GM12878 (cell line): ENCODE measurements around the gene TRIM26. TPM values are rescaled to one million over a fixed set of nuclear protein-coding genes. Genes with fewer than 3 reads are reported as not detected.

Source experiments
- ATAC-seq: fragments of 200-7000 bp; cut with Tn5 transposase; 3 replicates; pipeline ENCODE4 v1.9.1; 2020; ENCODE audit warnings: mild to moderate bottlenecking, moderate library complexity
- BruUV-seq: library from RNA; stranded (reverse); fragments of 400-500 nt; replicated peaks from 2 replicates; lab custom pipeline; 2021; lab: Mats Ljungman, UMichigan
- CTCF ChIA-PET: fragments of 300-600 bp; sonication (Branson Sonifier 250); formaldehyde crosslinking; extraction: SDS; loops from one replicate; lab custom pipeline; 2021; ENCODE audit warnings: inconsistent platforms; lab: Yijun Ruan, JAX
- POLR2A ChIA-PET: fragments of 350-600 bp; formaldehyde crosslinking; extraction: SDS; loops from one replicate; lab custom pipeline; 2021; ENCODE audit warnings: inconsistent platforms; lab: Charles Lee
- RAD21 ChIA-PET: fragments of 300-600 bp; sonication (Branson Sonifier 250); formaldehyde crosslinking; loops from one replicate; lab custom pipeline; 2023; ENCODE audit warnings: antibody characterized with exemption; ENCODE audit not compliant: unreplicated experiment; lab: Charles Lee
- SMC1A ChIA-PET: fragments of 300-600 bp; sonication (Branson Sonifier 250); formaldehyde crosslinking; loops from one replicate; lab custom pipeline; 2023; ENCODE audit not compliant: unreplicated experiment, uncharacterized antibody; lab: Charles Lee
- DNase-seq: peaks from one replicate; pipeline ENCODE4 v3.0.0-alpha.2; 2011; ENCODE audit warnings: low read depth, low spot score
- FAIRE-seq: peaks from 3 replicates; lab custom pipeline; 2011; peaks lifted over from hg19 to GRCh38; lab: Jason Lieb, UNC
- H2AFZ ChIP-seq: 2 replicates; pipeline ENCODE4 v1.6.0; 2011; ENCODE audit warnings: low read depth, low read length, control low read depth; ENCODE audit not compliant: control insufficient read depth
- H3K27ac ChIP-seq: 2 replicates; pipeline ENCODE4 v1.5.1; 2011; ENCODE audit warnings: control low read depth; ENCODE audit not compliant: control insufficient read depth, insufficient read depth
- H3K27me3 ChIP-seq, 2 experiments: replicated peaks in 1 of 2; 2 replicates each; pipeline versions ENCODE4 v1.6.0 to v1.6.1; 2011; ENCODE audit warnings: low read length in 1 of 2; ENCODE audit not compliant: control insufficient read depth in 2 of 2, insufficient read depth in 2 of 2
- H3K36me3 ChIP-seq, 2 experiments: 2 replicates each; pipeline ENCODE4 v1.5.1; 2011; ENCODE audit warnings: low read length in 1 of 2; ENCODE audit not compliant: control insufficient read depth in 2 of 2, insufficient read depth in 2 of 2
- H3K4me1 ChIP-seq: 2 replicates; pipeline ENCODE4 v1.6.1; 2011; ENCODE audit warnings: mild to moderate bottlenecking, low read length, moderate library complexity, mixed read lengths; ENCODE audit not compliant: control insufficient read depth, insufficient read depth
- H3K4me2 ChIP-seq: 2 replicates; pipeline ENCODE4 v1.6.0; 2011; ENCODE audit warnings: control low read depth; ENCODE audit not compliant: control insufficient read depth, insufficient read depth
- H3K4me3 ChIP-seq: fragments of 200-600 bp; sonication (generic); 2 replicates; pipeline ENCODE4 v1.5.1; 2016
- H3K79me2 ChIP-seq: 2 replicates; pipeline ENCODE4 v1.6.0; 2011; ENCODE audit warnings: low read length; ENCODE audit not compliant: control insufficient read depth, insufficient read depth
- H3K9ac ChIP-seq: 2 replicates; pipeline ENCODE4 v1.8.0; 2011; ENCODE audit warnings: low read length, control low read depth, mixed read lengths; ENCODE audit not compliant: control insufficient read depth, insufficient read depth
- H3K9me3 ChIP-seq: replicated peaks from 3 replicates; pipeline ENCODE4 v1.5.1; 2011; ENCODE audit warnings: mild to moderate bottlenecking, low read length; ENCODE audit not compliant: control insufficient read depth, insufficient read depth
- H4K20me1 ChIP-seq: 2 replicates; pipeline ENCODE4 v1.6.0; 2011; ENCODE audit not compliant: control insufficient read depth, insufficient read depth
- CHD1 ChIP-seq: IDR thresholded peaks from 2 replicates; pipeline ENCODE4 v1.6.1; 2012; ENCODE audit warnings: low read depth, low read length, improper control_type of control experiment
- CREM ChIP-seq: IDR thresholded peaks from 2 replicates; pipeline ENCODE4 v1.6.1; 2014; ENCODE audit warnings: antibody characterized with exemption, low read depth
- GATAD2B ChIP-seq: fragments of 450-650 bp; conservative IDR thresholded peaks from 2 replicates; pipeline ENCODE4 v1.6.1; 2017; ENCODE audit warnings: low read depth, mild to moderate bottlenecking, moderate library complexity
- HDGF ChIP-seq: fragments of 450-650 bp; IDR thresholded peaks from 2 replicates; pipeline ENCODE4 v1.6.1; 2016; ENCODE audit warnings: antibody characterized with exemption
- IKZF2 ChIP-seq, 2 experiments: fragments of 450-650 bp; IDR thresholded peaks; 2 replicates each; pipeline ENCODE4 v1.6.1; 2017; ENCODE audit warnings: mild to moderate bottlenecking in 2 of 2, moderate library complexity in 2 of 2
- MAX ChIP-seq: IDR thresholded peaks from 2 replicates; pipeline ENCODE4 v1.6.1; 2012; ENCODE audit warnings: low read depth, low read length, improper control_type of control experiment
- NR2C1 ChIP-seq: fragments of 450-650 bp; IDR thresholded peaks from 2 replicates; pipeline ENCODE4 v1.6.1; 2017; ENCODE audit warnings: antibody characterized with exemption, mild to moderate bottlenecking, moderate library complexity
- POLR2A ChIP-seq: IDR thresholded peaks from 2 replicates; pipeline ENCODE4 v1.6.1; 2011; ENCODE audit warnings: low read depth, mild to moderate bottlenecking, low read length
- SP1 ChIP-seq: IDR thresholded peaks from one replicate; pipeline ENCODE4 v1.6.1; 2011; ENCODE audit warnings: low read depth, low read length
- TCF3 ChIP-seq: IDR thresholded peaks from 2 replicates; pipeline ENCODE4 v1.6.1; 2012; ENCODE audit warnings: low read depth, mild to moderate bottlenecking, low read length, borderline replicate concordance; ENCODE audit not compliant: insufficient read depth
- WGBS: methylation state at CpG from one replicate; pipeline ENCODE4 v1.1.6; 2016; ENCODE audit warnings: low lambda C conversion rate; ENCODE audit not compliant: insufficient replicate concordance, insufficient coverage; ENCODE audit errors: missing lambda C conversion rate; 5-methylcytosine and 5-hydroxymethylcytosine counted together
- in situ Hi-C: fragments of 300-500 bp; cut with MboI; formaldehyde crosslinking; loops from 9 replicates; pipeline ENCODE4 v1.14.3; 2018; ENCODE audit warnings: mixed read lengths
- intact Hi-C: fragments of 100-400 bp; cut with micrococcal nuclease; formaldehyde crosslinking; loops from one replicate; pipeline ENCODE4 v1.14.2; 2022; ENCODE audit not compliant: unreplicated experiment
- polyA plus RNA-seq, 11 experiments: library from polyadenylated mRNA; depleted of rRNA in 4 of 11; unstranded in 6 of 11; stranded (reverse) in 5 of 11; fragments of >200 nt; fragmentation: Nextera tagmentation in 4 of 11; fragmentation: Illumina TruSeq in 1 of 11; extraction: Ambion mirVana in 4 of 11; extraction: Trizol in 1 of 11; gene quantifications; 1 replicate in 1 of 11; 2 replicates in 10 of 11; pipeline versions ENCODE4 v1.2.1 to v1.2.3, GENCODE V29; 2011 to 2016; ENCODE audit warnings: inconsistent platforms in 2 of 11, missing spikeins in 2 of 11, low read depth in 1 of 11
- total RNA-seq, 4 experiments: library from RNA; depleted of rRNA in 3 of 4; stranded (reverse); fragments of >200 nt in 3 of 4; fragmentation: Illumina TruSeq in 1 of 4; extraction: Trizol in 1 of 4; gene quantifications; 2 replicates each; pipeline versions ENCODE4 v1.2.1 to v1.2.3, GENCODE V29; 2013 to 2021

Gene TRIM26
- total and polyA plus RNA-seq, 10 of the 15 experiments (the other 5 are each of a cell fraction or from before 2014, with no cell fraction given), result 13.1 to 79.6 (median 63.6) TPM

GRCh38 chr6:30234356-30234755 lies 21.1 kb upstream of the TRIM26 start:
- 3% methylated on average over 2 of the region's 2 CpGs for WGBS
- Histone ChIP-seq H3K4me2 (no peak overlapping the region), H3K4me1 (no peaks in the 10 kb centered on the region), H3K27me3 (no peaks in the 10 kb centered on the region; a peak in 1 of 4 replicates), H3K36me3 (no peaks in the 10 kb centered on the region), H3K9me3 (no peaks in the 10 kb centered on the region; the same call in 2 of the 3 replicates), H3K27ac (no peak overlapping the region), H3K79me2 (no peaks in the 10 kb centered on the region), H2AFZ (no peak overlapping the region), H3K4me3 (no peak overlapping the region), H3K9ac (no peak overlapping the region), H4K20me1 (no peaks in the 10 kb centered on the region)
- CTCF ChIA-PET, result interaction anchor here (0.6 to 2.3 kb wide), 2 partner anchors 14 to 17 kb away, joined by 3 to 15 read pairs; no protein-coding TSS in a partner anchor
- SMC1A ChIA-PET, result interaction anchor here (1.2 to 2.0 kb wide), 4 partner anchors 10 to 82 kb away, joined by 3 to 9 read pairs (median 4); no protein-coding TSS in a partner anchor
- no TSS peak for BruUV-seq
- in situ Hi-C loops (no loop called here), intact Hi-C loops (no loop called here)
- DNase-seq (no peak), ATAC-seq (no peak), FAIRE-seq (no peak)
- RAD21 ChIA-PET, result interaction anchor here (0.7 to 1.5 kb wide), 2 partner anchors 18 to 67 kb away, joined by 3 to 4 read pairs; no protein-coding TSS in a partner anchor
- POLR2A ChIA-PET, result interaction anchor here (0.7 kb wide), 1 partner anchor 192 kb away, joined by 3 read pairs; no protein-coding TSS in a partner anchor
- TF ChIP-seq TCF3 (no peak), IKZF2 (IDR thresholded peaks at IDR 0.05) (no peak), CHD1 (no peak), HDGF (no peak), POLR2A (no peak), SP1 (no peak), MAX (no peak), CREM (no peak), NR2C1 (no peak), GATAD2B (no peak)
